Heart right ventricle (tissue), 16 donors: ENCODE results near the gene MBNL3. TPM values are rescaled to one million over a fixed set of nuclear protein-coding genes. Genes with fewer than 3 reads are reported as not detected.

ENCODE experiments used
- ATAC-seq, 8 donors: fragments of 200-7000 bp; cut with Tn5 transposase; one replicate each; pipeline ENCODE4 v1.9.1; 2020; ENCODE audit warnings: mild to moderate bottlenecking in 8 of 8, moderate library complexity in 8 of 8, moderate number of reproducible peaks in 1 of 8
- DNase-seq, 2 donors: peaks; one replicate each; pipeline ENCODE4 v3.0.0-alpha.2; 2020
- H3K27ac ChIP-seq, 10 donors: fragments of 200-600 bp; sonication (generic) in 2 of 10; one replicate each; pipeline versions ENCODE4 v1.5.0 to v1.8.0; 2020 to 2022; ENCODE audit warnings: mild to moderate bottlenecking in 3 of 10
- H3K27me3 ChIP-seq, 7 donors: fragments of 200-600 bp; one replicate each; pipeline ENCODE4 v1.8.0; 2021 to 2022; ENCODE audit warnings: mild to moderate bottlenecking in 2 of 7
- H3K36me3 ChIP-seq, 9 donors: fragments of 200-600 bp; sonication (generic) in 1 of 9; one replicate each; pipeline versions ENCODE4 v1.5.0 to v1.8.0; 2020 to 2022; ENCODE audit warnings: mild to moderate bottlenecking in 2 of 9
- H3K4me1 ChIP-seq, 9 donors: fragments of 200-600 bp; sonication (generic) in 1 of 9; one replicate each; pipeline versions ENCODE4 v1.5.0 to v1.8.0; 2020 to 2022; ENCODE audit warnings: mild to moderate bottlenecking in 4 of 9
- H3K4me3 ChIP-seq, 10 donors: fragments of 200-600 bp; sonication (generic) in 2 of 10; one replicate each; pipeline versions ENCODE4 v1.5.0 to v1.8.0; 2020 to 2022; ENCODE audit warnings: mild to moderate bottlenecking in 7 of 10, moderate library complexity in 2 of 10
- H3K9me3 ChIP-seq, 11 donors: fragments of 200-600 bp in 10 of 11; sonication (generic) in 2 of 11; one replicate each; pipeline versions ENCODE4 v1.5.0 to v1.8.0; 2013 to 2022; ENCODE audit warnings: mild to moderate bottlenecking in 2 of 11, control low read depth in 1 of 11, moderate library complexity in 1 of 11
- WGBS, 2 donors: extraction: QIAGEN DNeasy Blood & Tissue Kit; methylation state at CpG; one replicate each; pipeline ENCODE4 v1.1.7; 2013; ENCODE audit warnings: inconsistent platforms in 1 of 2; 5-methylcytosine and 5-hydroxymethylcytosine counted together
- intact Hi-C, 10 donors: fragments of 100-400 bp; cut with DNase I; formaldehyde crosslinking; loops; one replicate each; pipeline versions ENCODE4 v1.11.1 to v1.14.2; 2022
- polyA plus RNA-seq, 2 donors: library from polyadenylated mRNA; stranded (reverse); fragments of 200-250 nt; gene quantifications; one replicate each; pipeline ENCODE4 v1.2.3, GENCODE V29; 2013
- total RNA-seq, 10 donors: library from RNA; stranded (reverse); fragmentation: NEBNext Ultra II Directional in 3 of 10; extraction: Animal tissue kit (Norgen Biotek cat#: 25700) in 3 of 10; gene quantifications; one replicate each; pipeline versions ENCODE4 v1.2.1 to v1.2.4, GENCODE V29; 2021 to 2023
- TF ChIP-seq, protein P1 (sequence below), 9 donors: fragments of 200-600 bp; sonication (generic) in 2 of 9; IDR thresholded peaks; one replicate each; pipeline versions ENCODE4 v1.5.0 to v1.8.0; 2021 to 2022; ENCODE audit warnings: antibody characterized with exemption in 9 of 9, mild to moderate bottlenecking in 5 of 9, moderate library complexity in 1 of 9
- donor health status: Arrhythmogenic right ventricular cardiomyopathy.
- donor health status: ischemic (EF 13 %, LVEDD 7.1; RV severe dilation, severe dysfunction).
- donor health status: healthy with polysubstance abuse.
- donor health status: DM: no; HTN: yes; CAD: no.
- donor health status: DM: no; HTN: no; CAD: no.
- donor health status: ischemic (EF 25% LVEDD 6.9; RV normal size, moderate dysfunction).
- donor health status: ischemic (EF 25% LVEDD 5.7; RV mildly dilated, moderate dysfunction).
- donor health status: healthy.
- donor health status: DM: yes; HTN: yes; CAD: no.
- donor health status: Ischemic cardiomyopathy.
- donor health status: ischemic (EF 35%, LVEDD 5.7; RV mildly dilated, moderate dysfunction).
- donor health status: nonischemic (EF 11% LVEDD 7.7; RV severe dilation, severe dysfunction).
- donor health status: DM: yes; HTN: yes; CAD: no.
- donor health status: PGD.
- donor health status: ischemic (EF 29% LVEDD 5.4; RV normal size, mild dysfunction).
- donor health status: nonischemic (EF 23%, LVEDD 6.1; RV moderate dilation, normal function).

The MBNL3 gene
- total and polyA plus RNA-seq, 12 donors: 0.51 to 41.9 (median 5.6) TPM

DNA sequence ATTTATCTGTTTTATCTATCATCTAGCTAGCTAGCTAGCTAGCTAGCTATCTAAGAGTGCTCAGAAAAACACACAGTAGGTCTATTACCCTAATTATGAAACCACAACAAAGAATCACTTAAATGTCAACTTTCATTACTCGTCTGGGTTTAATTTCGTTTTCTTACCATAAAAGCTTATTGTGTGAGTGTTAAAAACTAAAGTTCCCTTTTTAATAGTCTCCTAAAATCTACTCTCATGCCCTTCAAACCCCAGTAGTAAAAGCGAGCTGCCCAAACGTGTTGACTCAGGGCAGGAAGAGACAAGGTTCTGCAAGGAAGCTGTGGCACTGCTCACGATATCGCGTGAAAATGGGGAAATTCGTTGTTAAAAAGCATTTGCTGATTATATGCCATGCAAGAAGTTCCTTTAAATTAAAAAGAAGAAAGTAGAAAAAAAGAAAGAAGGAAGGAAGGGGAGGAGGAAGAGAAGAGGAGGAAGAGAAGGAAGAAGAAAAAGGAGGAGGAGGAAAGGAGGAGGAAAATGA, 595 bp downstream of the MBNL3 start:
- TF ChIP-seq, protein P1, sequence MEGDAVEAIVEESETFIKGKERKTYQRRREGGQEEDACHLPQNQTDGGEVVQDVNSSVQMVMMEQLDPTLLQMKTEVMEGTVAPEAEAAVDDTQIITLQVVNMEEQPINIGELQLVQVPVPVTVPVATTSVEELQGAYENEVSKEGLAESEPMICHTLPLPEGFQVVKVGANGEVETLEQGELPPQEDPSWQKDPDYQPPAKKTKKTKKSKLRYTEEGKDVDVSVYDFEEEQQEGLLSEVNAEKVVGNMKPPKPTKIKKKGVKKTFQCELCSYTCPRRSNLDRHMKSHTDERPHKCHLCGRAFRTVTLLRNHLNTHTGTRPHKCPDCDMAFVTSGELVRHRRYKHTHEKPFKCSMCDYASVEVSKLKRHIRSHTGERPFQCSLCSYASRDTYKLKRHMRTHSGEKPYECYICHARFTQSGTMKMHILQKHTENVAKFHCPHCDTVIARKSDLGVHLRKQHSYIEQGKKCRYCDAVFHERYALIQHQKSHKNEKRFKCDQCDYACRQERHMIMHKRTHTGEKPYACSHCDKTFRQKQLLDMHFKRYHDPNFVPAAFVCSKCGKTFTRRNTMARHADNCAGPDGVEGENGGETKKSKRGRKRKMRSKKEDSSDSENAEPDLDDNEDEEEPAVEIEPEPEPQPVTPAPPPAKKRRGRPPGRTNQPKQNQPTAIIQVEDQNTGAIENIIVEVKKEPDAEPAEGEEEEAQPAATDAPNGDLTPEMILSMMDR (IDR thresholded peaks at IDR 0.05): no peak
- Histone ChIP-seq H3K9me3 (no peaks in the 10 kb centered on the region), H3K27me3 (peaks cover 0 to 41% (median 0%) of the 10 kb centered on the region in 7 donors), H3K27ac (peak overlapping the region in 9 of 10 donors; percentile 59 to 91 (median 79)), H3K36me3 (no peaks in the 10 kb centered on the region), H3K4me1 (peaks cover 0 to 37% (median 0%) of the 10 kb centered on the region in 9 donors), H3K4me3 (peak overlapping the region; percentile 47 to 71 (median 60))
- intact Hi-C loops: loop anchor here in 1 of 10 donors (10.0 kb wide), 1 partner anchor 273 kb away; the partner anchor contains the start of gene RAP2C
- ATAC-seq (peak in 5 of 8 donors; percentile 25 to 60 (median 54)), DNase-seq (peak in 1 of 2 donors; percentile 4)
- 14 to 30% methylated on average over 8 of the region's 8 CpGs for WGBS, 2 donors

DNA sequence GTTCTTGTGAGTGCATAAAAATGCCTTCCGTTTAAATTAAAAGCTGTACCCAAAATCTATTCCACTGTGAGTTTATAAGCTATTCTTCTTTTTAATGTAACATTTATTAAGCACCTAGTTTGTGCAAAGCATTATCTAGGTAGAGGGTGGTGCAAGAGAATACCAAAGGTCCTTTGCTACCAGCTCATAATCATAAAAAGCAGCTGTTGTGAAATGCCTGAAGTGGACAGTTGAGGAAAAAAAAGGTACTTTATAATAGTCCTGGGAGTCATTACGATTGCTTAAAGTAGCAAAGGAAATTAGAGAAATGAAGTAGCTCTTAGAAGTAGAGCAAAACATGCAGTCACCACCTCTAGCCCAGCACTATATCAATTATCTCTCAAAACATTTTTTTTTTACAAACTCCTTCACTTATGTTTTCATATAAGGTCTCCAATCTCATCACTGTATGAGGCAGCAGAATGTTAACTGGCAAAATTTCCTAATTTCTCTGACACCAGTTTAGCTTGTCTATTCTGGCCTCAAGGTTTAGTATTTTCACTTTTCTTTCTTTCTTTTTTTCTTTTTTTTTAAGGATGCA, 2.1 kb downstream of the MBNL3 start:
- ATAC-seq: no peak
- TF ChIP-seq, protein P1 (IDR thresholded peaks at IDR 0.05): no peak
- H3K4me3 ChIP-seq: no peak overlapping the region
- H3K9me3 ChIP-seq: no peaks in the 10 kb centered on the region
- no peak overlapping the region for H3K27ac ChIP-seq
- intact Hi-C loops: loop anchor here in 1 of 10 donors (10.0 kb wide), 1 partner anchor 272 kb away; the partner anchor contains the start of gene RAP2C
- no peak for DNase-seq
- peaks cover 0 to 39% (median 0%) of the 10 kb centered on the region in 9 donors for H3K4me1 ChIP-seq
- H3K27me3 ChIP-seq: peaks cover 0 to 34% (median 0%) of the 10 kb centered on the region in 7 donors
- 76 to 90% methylated on average over 2 of the region's 2 CpGs for whole genome bisulfite sequencing, 2 donors
- H3K36me3 ChIP-seq: no peaks in the 10 kb centered on the region

DNA sequence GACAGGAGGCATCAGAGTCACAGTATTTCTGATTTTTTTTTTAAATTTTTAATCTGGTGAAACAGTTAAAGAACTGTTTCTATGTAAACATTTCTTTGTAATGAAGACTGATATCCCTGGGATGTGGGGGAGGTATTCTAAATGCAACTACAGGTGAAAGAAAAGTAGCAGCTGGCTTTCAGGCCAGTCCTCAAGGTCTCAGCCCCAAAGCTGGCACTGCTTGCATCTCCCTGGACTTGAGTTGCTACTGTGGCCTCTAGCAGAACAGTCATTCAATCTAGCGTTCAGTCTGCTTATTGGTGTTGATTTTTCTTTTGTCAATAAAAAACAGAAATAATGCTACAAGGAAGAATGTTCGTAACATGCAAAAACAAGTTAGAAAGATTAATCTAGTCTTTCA, 4.9 kb downstream of the MBNL3 start:
- 89 to 96% methylated on average over 2 of the region's 2 CpGs for WGBS, 2 donors
- TF ChIP-seq, protein P1 (IDR thresholded peaks at IDR 0.05): no peak
- Histone ChIP-seq H3K4me1 (peaks cover 0 to 44% (median 4%) of the 10 kb centered on the region in 9 donors), H3K27me3 (peaks cover 0 to 22% (median 0%) of the 10 kb centered on the region in 7 donors), H3K9me3 (no peaks in the 10 kb centered on the region), H3K27ac (no peak overlapping the region), H3K4me3 (no peak overlapping the region), H3K36me3 (no peaks in the 10 kb centered on the region)
- ATAC-seq: no peak
- intact Hi-C loops: loop anchor here in 1 of 10 donors (10.0 kb wide), 1 partner anchor 269 kb away; the partner anchor contains the start of gene RAP2C
- DNase-seq: no peak

DNA sequence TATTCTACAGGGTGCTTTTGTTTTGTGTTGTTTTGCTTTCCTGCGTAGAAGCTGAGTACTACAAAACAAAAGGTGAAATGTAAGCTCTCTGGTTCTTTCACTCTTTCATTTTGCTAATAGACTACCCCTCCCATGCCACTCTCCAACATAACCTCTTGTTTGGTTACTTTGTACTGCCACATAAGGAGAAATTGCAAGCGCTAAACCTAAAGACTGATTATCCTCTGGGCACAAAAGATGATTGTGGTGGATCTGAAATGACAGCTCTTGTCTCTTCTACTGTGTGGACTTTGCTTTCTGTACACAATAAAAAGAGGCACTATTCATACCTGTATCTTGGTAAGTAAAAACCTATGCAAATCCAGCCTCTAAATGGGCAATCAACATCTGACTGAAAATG, 5.3 kb downstream of the MBNL3 start:
- intact Hi-C loops: loop anchor here in 1 of 10 donors (10.0 kb wide), 1 partner anchor 269 kb away; the partner anchor contains the start of gene RAP2C
- ATAC-seq: no peak
- 94 to 98% methylated on average over 2 of the region's 2 CpGs for WGBS, 2 donors
- Histone ChIP-seq H3K36me3 (no peaks in the 10 kb centered on the region), H3K27ac (no peak overlapping the region), H3K27me3 (peaks cover 0 to 19% (median 0%) of the 10 kb centered on the region in 7 donors), H3K4me3 (no peak overlapping the region), H3K4me1 (peaks cover 0 to 44% (median 4%) of the 10 kb centered on the region in 9 donors), H3K9me3 (no peaks in the 10 kb centered on the region)
- TF ChIP-seq, protein P1 (IDR thresholded peaks at IDR 0.05): no peak
- no peak for DNase-seq
